Right lobe of liver (tissue), 4 donors: ENCODE data around the gene LRRC71.

ENCODE experiments used
- POLR2A ChIP-seq: fragments of 450-650 bp; IDR thresholded peaks from one replicate; pipeline ENCODE4 v1.6.1; 2017; ENCODE audit warnings: antibody characterized with exemption, mild to moderate bottlenecking
- TF ChIP-seq, protein P1 (sequence below), 4 donors: fragments of 200-600 bp in 3 of 4; fragments of 450-650 bp in 1 of 4; IDR thresholded peaks; one replicate each; pipeline versions ENCODE4 v1.5.1 to v1.8.0; 2016 to 2022; ENCODE audit warnings: antibody characterized with exemption in 4 of 4, mild to moderate bottlenecking in 2 of 4
- donor health status: DM: no; HTN: no; CAD: no.
- donor health status: DM: no; HTN: no; CAD: no.
- donor health status: DM: no; HTN: yes; CAD: no.

DNA sequence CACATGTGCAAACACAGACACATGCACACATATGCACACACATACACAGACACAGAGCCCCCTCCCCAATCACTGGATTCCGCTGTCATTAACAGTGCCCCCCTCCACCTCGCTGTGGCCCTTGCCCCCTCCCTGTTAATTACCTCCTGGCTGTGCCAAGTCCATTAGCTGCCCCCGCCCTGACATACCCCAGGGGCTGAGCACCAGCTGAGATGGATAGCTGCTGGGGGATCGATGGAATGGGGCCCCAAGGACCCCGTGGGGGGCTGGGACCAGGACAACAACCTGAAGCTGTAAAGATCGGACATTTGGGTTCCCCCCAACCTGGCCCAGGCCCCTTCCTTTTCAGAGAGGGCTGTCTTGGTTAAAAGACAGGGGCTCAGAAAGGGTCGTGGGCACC is 36.5 kb upstream of the LRRC71 start:
- TF ChIP-seq, protein P1, sequence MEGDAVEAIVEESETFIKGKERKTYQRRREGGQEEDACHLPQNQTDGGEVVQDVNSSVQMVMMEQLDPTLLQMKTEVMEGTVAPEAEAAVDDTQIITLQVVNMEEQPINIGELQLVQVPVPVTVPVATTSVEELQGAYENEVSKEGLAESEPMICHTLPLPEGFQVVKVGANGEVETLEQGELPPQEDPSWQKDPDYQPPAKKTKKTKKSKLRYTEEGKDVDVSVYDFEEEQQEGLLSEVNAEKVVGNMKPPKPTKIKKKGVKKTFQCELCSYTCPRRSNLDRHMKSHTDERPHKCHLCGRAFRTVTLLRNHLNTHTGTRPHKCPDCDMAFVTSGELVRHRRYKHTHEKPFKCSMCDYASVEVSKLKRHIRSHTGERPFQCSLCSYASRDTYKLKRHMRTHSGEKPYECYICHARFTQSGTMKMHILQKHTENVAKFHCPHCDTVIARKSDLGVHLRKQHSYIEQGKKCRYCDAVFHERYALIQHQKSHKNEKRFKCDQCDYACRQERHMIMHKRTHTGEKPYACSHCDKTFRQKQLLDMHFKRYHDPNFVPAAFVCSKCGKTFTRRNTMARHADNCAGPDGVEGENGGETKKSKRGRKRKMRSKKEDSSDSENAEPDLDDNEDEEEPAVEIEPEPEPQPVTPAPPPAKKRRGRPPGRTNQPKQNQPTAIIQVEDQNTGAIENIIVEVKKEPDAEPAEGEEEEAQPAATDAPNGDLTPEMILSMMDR (IDR thresholded peaks at IDR 0.05) = no peak
- no peak for TF ChIP-seq POLR2A
